DMS53 treated with DMSO at 0.1 percent for 48 hours (cell line): ENCODE measurements around the gene LIPC.

ENCODE experiments used
- DNase-seq: peaks from one replicate; lab custom pipeline; 2025; ENCODE audit not compliant: unreplicated experiment; lab: John Stamatoyannopoulos, UW

The LIPC gene

DNA sequence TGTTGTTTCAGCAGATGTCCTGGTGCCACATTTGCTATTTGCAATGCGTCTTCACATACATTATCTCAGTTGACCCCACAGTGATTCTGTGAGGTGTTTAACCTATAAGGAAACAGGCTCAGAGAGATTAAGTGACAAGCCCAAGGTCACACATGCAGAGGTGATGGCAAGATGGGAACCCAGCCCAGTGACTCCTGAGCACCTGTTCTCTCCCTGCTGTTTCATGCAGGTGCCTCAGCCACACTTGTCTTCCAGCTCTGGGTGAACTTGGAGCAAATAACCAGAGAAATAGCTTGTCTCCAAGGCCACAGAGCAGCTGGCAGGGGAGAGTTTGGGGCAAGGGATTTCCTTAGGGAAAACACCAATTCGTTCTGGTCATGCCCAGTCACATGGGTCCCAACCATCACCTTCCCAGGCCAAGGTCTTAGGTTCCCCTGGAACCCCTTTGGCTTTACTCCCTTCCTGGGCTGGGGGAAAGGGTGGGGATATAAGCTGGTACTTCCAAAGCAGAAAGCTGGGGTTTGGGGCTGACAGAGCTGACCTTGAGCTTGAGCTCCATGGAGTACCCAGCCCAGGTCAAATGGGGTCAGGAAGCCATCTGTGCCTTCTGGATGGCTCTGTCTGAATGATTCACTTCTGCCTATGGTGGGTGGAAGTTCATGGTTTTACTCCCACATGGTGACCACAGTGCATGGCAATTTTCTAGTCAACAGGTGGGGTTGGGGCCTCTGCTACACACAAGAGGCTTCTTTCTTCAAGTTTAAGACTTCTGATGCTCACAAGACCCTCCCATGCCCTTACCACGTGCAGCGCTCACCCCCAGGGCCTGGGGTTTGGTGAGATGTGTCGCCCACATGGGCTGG lies 22.4 kb downstream of the LIPC start:
- no peak for DNase-seq

DNA sequence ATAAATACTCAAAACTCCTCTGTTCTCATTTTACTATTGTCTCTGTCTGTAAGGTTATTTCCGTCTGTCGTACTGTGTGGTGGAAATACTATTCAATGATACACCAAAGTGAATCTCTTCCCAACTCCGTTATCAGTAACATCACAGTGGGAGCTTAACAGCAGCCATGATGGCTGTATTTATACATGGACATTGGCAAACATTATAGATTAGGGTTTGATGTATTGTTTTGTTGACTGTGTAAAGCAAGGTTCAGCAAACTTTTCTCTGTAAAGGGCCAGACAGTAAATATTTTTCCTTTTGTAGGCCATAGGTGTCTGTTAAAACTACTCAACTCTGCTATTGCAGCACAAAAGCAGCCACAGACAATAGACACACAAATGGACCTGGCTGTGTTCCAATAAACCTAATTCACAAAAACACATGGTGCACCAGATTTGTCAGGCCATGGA lies 23.2 kb downstream of the LIPC start:
- DNase-seq: no peak

DNA sequence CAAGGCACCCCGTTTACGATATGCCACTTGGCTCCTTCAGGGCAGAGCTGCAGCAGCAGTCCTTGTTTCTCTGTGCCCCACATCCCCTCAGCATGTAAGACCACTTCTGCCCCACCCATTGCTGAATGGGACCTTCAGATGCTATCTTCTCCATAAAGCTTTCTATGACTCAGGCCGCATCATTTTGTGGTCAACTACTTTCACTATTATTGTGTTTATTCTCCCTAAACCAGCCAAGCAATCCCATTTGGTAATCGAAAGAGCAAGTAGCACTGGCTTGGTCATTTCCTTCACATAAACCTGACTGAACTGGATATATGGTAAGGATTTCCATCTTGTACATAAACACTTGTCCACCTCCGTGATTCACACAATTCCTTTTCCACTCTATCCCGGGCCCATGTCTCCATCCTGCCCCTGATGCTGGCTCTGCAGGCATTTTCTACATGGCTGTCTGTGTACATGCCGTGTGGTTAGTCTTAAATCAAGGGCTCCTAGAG lies 25.7 kb downstream of the LIPC start:
- DNase-seq: no peak

DNA sequence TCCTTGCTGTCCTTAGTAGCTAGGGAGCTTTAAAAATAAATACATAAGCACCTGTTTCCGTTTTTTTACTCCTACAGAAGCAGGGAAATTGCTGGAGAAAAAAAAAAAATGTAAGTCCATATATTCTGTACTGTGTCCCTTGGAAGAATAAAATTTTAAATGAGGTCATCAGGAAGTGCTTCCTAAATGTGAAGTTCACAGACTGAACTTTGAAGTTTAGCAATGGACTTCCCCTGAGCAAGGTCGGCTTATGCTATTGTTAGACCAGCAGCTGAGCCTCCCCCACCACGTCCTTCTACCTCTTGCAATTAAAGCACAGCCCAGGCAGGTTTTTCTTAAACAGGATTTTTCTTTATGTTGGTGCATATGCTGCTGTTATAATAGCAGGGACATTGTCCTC lies 26.3 kb downstream of the LIPC start:
- DNase-seq: no peak

DNA sequence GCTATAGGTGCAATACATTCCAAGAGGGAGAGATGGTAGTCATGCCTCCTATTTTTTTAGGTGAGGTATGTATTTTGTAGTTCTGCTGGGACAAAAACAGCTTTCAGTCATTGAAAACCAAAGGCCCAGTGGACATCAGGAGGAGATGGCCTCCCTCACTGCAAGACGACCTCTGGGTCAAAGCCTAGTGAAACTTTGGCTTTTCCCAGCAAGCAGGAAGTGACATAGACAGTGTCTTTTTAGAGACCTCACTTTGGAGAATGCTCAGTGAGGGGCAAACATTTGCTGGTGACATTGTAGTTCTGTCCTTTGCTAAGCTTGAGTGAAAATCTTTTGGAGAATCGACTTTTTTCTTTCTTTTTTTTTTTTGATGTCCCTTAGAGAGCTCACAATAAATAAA lies 27.3 kb downstream of the LIPC start:
- DNase-seq: no peak

DNA sequence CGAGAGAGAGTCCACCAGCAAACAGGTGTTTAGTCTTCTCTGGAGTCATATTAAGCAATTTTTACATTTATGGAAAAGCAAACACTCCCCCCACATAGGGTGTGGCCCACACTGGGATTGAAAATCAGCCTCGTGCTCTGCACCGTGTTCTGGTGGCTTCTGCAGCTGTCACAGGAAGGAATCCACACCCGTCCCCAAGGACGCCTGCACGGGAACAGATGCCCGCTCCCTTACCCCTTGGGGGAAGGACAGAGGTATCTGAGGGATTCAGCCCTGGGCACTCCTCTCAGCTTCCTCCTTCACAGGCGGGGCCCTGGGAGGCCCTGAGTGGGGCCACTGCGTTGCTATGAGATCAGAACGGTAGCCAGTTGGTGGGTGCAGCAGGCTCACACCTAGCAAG lies 27.8 kb downstream of the LIPC start:
- no peak for DNase-seq

GRCh38 chr15:58460116-58460790 lies 28.5 kb downstream of the LIPC start:
- no peak for DNase-seq

GRCh38 chr15:58460872-58461271 lies 29.1 kb downstream of the LIPC start:
- no peak for DNase-seq

- peak; percentile 84 for DNase-seq
Measured at GRCh38 chr15:58462547-58462946, 30.8 kb downstream of the LIPC start.

DNA sequence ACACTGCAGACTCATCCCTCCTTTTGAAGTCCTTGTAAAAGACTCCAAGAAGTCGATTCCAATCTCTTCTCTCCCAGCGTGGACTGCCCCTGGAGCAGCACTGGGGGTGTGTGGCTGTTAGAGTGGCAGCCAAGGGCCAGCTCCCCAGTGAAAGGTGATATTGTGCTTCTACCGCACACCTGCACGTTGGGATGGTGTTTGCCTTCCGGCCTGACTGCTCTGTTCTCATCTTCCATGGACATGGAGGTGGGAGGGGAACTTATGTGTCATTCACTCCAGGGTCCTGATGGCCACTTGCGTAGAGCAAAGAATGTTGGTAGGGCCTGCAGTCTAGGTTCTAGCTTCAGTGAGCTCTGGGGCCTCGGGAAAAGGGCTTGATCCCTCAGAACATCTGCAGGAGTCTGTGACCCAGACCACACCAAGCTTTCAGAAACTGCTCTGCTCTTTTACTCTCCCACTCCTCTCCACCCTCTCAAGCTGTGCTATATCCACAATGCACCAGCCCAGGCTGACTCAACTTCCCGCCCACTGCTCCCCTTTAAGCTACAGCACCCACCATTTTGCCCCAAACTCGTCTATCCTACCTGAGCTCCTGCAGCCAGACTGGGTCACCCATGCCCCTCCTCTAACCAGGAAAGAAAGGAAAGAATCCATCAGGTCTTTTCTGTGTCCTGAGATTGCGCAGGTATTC lies 31.3 kb downstream of the LIPC start:
- peak; percentile 74 for DNase-seq

- DNase-seq: peak; percentile 14
Measured at GRCh38 chr15:58463815-58464650, 32.2 kb downstream of the LIPC start.

- DNase-seq: no peak
Measured at GRCh38 chr15:58465070-58465469, 33.3 kb downstream of the LIPC start.

DNA sequence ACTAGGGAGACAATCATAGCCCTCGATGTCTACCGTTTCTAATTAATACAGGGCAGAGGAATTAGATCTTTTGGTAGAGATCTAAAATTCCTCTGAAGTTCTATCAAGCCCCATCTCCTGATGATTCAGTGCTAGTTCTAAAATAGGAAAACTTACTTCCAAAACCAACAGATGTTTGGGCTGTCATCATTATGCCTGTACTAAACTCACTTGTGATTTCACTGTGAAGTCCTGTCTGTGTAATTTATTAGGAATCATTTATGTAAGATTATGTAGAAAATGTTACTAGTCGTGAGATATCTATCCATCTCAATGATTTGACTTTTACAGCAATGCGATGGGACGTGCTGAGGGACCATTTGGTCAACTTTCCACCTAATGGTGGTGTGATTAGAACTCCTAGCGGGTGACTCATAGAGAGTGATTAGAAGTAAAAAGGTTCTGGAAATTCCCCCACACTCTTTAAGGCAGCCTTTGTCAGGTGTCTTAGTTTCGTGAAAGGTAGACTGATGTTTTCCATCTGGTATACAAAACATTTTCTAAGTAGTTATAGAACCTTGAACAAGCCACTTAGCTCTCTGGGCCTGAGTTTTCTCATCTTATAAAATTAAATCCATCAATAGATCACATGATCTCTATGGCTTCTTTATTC lies 34.2 kb downstream of the LIPC start:
- no peak for DNase-seq

DNA sequence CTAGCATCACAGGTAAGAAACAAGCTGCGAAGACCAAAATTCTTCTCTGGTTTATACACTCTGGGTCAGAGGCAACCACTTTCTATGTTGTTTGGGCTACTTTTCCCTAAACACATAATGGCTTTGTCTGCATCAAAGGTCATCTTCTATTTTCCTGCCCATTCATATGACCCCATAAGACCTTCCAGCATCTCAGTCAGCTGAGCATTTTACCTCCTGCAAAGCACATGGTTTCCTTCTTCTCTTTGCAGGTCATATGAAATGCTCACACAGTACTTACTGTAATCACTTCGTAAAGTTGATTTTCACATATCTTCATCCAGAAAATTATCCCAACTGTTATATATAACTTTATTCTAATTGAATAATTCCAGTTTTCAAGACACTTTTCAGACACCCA lies 34.8 kb downstream of the LIPC start:
- no peak for DNase-seq

- DNase-seq: peak; percentile 28
Measured at GRCh38 chr15:58467121-58467721, 35.4 kb downstream of the LIPC start.

DNA sequence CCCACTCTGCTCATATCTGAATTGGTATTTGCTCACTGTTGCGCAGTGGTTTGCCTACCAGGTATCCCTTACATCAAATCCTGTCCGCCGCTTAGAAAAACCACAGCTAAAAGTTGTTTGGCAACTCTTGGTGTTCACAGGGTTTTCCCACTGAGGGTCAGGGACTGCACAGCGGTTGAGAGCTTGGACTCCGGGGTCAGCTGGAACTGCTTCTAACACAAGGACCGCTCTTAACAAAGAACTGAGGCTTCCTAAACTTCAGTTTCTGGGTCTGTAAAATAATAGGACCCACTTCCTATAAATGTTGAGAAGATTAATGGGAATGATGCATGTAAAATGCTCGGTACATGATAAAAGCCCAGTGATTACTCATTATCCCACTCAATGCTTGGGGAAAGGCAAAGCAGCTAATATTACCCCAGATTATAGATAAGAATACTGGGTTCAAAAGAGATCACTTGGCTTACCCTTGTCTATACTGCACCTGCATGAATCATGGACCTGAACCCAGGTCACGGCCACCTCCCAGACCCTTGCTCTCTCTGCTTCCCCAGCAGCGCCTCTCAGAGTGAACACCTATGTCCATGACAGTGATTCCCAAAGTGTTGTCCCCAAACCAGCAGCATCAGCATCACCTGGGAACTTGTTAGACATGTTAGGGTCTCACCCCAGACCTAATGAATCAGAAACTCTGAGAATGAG lies 36.1 kb downstream of the LIPC start:
- peak; percentile 10 for DNase-seq

GRCh38 chr15:58469432-58470353 lies 37.9 kb downstream of the LIPC start:
- DNase-seq: no peak

DNA sequence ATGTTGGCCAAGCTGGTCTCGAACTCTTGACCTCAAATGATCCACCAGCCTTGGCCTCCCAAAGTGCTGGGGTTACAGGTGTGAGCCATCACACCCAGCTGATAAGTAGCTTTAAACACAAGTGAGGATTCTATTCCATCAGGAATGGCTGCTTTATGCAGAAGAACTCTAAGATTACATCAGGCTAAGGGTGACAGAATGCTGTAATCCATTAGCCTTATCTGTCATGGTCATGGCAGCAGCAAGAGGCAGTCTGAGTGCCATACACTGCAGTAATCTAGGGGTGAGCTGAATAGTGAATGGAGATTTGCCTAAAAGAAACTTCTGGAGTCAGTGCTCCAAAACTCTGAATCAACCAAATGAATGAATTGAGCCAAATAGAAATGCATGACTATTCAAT lies 39.6 kb downstream of the LIPC start:
- DNase-seq: no peak
